ENCODE data around the gene KIFAP3.

DNA sequence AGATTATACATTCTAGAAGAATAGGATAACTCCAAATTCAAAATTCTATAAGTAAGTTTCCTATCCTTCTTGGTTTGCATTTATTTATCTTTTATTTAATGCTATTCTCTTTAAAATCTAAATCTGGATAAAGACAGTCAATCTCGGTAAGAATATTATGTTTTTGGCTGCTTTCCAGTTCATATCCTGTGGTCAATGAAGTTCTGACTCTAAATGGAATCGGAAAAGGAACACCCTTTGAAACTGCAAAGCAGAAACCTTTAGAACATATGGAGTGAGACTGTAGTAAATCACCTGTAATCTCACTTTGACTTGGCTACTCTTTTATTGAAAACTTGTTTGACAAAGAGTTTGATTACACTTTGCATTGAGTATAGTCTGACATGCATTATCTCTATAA, 85.2 kb downstream of the KIFAP3 start:
- TF ChIP-seq, protein P1, sequence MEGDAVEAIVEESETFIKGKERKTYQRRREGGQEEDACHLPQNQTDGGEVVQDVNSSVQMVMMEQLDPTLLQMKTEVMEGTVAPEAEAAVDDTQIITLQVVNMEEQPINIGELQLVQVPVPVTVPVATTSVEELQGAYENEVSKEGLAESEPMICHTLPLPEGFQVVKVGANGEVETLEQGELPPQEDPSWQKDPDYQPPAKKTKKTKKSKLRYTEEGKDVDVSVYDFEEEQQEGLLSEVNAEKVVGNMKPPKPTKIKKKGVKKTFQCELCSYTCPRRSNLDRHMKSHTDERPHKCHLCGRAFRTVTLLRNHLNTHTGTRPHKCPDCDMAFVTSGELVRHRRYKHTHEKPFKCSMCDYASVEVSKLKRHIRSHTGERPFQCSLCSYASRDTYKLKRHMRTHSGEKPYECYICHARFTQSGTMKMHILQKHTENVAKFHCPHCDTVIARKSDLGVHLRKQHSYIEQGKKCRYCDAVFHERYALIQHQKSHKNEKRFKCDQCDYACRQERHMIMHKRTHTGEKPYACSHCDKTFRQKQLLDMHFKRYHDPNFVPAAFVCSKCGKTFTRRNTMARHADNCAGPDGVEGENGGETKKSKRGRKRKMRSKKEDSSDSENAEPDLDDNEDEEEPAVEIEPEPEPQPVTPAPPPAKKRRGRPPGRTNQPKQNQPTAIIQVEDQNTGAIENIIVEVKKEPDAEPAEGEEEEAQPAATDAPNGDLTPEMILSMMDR (IDR thresholded peaks at IDR 0.05 in 4 of 5, conservative IDR thresholded peaks at IDR 0.05 in 1 of 5) = no peak
- TF ChIP-seq POLR2A (IDR thresholded peaks at IDR 0.05) = no peak
